ENCODE data around the gene HDAC4.

The HDAC4 gene

DNA sequence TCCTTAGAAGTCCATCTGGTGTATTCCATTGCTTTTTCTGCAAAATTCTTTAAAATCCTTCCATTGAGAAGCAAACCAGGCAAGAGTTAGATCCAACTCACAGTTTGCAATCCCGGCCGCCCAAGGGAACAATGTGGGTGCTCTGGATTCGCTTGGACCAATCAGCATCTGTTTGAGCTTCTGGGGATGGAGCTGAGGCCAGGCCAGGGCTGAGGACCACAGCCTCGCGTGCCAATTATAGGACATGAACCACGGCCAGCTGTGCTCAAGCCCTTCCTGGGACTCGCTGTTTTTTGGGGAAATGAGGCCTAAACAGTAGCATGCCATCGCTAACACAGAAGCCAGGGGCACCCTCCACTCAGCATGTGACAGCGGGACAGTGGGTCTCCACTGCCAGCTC, 270.8 kb downstream of the HDAC4 start:
- no peak for DNase-seq

DNA sequence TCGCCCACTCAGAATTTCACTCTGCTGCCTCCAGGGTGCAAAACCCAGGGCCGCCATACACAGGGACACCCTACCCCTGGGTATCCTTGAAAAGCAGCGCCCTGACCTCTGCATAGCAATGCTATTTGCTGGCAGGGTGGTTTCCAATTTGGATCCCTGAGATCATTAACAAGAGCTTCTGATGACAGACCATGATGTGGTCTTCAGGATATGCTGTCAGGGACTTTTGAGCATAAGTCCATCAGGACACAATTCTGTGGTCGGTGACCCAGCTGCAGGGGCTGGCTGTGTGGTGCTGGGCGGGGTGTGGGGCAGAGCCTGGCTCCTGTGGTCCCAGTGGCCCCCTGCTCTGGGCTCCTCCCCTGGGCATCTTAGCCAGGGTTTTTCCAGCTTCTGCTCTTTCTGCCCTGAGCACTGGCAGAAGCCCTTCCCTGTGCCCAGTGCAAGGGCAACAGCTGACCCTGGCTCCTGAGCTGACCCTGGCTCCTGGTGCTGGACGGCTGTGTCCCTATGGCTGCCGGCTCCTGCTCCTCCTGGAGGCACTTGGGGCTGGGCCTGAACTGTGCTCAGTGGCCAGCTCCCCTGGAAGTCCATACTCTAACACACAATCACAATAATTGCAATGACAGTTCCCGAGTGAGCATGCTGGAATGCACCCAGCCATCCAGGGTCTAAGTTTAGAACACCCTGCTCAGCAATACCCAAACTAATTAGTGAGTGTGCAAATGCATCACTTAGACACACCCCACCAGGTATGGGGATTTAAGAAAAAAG, 271.5 kb downstream of the HDAC4 start:
- DNase-seq: no peak

DNA sequence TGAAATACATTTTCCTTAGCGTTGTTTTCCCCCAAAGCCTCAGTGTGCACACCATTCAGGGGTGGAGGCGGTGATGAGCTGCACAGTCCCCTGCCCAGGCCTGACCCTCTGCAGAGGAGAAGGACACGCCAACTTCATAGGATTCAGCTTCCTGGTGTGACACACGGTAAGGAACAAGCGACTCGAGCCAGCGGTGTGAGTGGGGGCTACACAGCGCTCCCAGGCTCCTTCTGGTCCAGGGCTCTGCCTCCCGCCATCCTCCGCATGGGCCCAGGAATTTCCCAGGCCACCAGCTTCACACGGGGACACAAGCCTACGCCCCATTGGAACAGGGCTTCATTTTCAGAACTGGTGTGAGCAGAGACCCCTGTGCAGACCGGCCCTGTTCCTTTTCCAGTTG, 272.1 kb downstream of the HDAC4 start:
- no peak for DNase-seq

DNA sequence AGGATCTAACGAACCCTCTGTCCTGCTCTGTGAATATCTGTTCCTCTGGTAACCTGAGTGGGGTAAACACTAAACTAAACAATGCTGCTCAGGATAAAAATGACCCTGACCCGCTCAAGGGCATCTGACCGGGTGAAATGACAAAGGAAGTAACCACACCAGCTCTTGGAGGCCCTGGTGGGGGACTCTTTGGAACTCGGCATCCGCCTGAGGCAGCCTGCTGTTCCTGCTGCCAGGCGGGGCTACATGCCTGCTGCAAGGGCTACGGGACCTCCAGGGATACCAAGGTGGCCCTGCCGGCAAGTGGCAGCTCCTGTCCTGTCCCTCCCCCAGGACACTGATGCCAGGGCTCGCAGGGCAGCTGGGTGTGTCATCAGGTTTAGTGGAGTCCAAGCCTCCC, 273.3 kb downstream of the HDAC4 start:
- DNase-seq: no peak

DNA sequence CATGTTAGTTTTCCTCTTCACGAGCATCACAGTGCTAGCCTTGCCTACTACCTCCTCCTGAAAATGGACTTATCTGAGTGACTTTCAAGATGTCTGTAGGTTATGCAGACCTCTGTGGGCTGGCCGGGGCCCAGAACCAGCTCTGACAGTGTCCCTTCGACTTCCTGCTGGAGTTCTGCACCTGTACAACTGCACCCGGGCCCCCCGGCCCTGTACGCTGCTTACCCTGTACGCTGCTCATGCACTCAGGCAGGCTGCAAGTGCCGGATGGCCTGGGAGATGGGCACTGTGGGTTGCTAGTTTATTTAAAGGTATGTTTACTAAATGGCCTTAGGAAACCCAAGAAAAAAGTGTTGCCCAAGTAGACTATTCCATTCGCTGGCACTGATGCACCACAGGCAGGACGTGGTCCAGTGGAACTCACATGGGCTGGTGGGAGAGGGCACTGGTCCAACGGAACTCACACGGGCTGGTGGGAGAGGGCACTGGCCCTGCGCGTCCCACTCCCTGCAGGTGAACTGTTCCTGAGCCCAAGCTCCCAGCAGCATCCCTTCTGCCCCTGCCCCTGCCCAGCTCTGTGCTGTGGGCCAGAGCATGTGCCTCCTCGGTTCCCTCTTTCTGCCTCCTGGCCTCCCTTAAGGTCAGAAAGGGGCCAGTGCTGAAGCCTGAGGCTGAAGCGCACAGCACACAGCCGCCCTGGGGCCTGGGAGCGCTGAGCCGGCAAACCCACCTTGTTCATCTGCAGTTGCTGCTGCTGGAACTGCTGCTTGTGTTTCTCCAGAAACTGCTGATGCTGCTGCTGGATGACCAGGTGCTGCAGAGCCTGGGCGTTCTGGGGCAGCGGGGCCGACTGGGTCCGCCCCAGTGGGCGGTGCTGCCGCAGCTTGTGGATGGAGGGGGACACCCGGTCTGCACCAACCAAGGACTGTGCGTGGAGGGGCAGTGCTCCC, 274.8 kb downstream of the HDAC4 start:
- DNase-seq: no peak

DNA sequence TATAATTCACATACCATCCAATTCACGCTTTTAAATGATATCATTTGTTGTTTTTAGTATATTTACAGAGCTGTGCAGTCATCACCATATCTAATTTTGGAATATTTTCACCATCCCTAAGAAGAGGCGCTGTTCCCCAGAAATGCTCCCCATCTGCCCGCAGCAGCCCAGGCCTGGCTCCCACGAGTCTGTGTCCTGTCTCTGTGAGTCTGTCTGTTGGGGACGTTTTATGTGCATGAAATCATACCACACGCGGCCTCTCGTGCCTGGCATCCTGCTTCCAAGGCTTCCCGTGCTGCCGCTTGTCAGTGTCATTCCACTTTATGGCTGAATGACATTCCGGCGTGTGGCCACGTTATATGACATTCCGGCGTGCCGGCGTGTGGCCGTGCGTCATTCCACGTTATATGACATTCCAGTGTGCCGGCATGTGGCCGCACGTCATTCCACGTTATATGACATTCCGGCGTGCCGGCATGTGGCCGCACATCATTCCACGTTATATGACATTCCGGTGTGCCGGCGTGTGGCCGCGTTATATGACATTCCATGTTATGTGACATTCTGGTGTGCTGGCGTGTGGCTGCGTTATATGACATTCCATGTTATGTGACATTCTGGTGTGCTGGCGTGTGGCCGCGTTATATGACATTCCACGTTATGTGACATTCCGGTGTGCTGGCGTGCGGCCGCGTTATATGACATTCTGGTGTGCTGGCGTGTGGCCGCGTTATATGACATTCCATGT, 276.5 kb downstream of the HDAC4 start:
- no peak for DNase-seq

DNA sequence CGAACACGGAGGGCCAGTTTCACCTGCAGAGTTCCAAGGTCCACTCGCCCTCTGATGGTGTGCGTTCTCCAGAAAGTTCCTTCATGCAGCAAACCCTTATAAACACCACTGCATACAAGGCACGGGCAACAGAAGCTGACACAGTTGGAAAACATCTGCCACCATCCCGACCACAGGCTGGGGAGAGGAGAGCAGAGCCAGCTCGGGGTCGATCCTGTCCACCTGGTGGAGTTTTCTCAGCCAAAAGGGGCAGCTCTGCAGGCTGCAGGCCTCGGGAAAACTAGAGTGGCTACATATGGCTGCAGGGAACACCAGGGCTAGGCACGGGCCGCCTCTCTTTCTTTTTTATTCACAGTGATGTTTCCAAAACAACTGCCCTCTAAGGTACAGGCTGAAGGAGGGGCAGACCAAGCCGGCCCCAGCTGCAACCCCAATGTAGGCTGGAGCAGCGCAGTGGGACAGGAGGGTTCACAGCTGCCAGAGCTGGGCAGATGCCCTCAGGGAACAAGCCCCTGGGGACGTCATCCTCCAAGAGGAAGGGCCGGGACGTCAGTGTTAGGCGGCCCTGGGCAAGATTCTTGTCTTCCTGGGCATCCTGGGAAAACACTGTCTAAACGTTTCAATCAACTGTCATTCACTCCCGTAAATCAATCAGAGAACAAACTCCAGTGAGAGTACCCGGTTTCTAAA, 278.3 kb downstream of the HDAC4 start:
- no peak for DNase-seq

DNA sequence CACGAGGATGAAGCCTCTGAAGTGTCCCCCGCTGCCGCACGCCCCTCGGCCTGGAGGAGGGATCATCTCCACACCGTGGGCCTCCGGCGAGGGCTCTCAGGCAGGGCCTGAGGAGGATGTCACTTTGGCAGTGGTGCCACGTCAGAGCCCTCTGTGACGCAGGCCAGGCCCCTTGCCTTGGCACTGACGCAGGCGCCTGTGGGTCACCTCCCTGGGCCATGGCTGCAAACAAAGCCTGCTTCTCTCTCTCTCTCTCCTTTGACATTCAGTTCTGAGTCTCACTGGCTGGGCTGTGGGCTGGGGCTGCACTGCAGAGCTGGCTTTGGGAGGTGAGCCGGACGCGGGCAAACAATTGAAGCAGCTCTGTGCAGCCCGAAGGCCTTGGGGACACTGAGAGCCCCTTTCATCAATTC, 279.2 kb downstream of the HDAC4 start:
- no peak for DNase-seq

DNA sequence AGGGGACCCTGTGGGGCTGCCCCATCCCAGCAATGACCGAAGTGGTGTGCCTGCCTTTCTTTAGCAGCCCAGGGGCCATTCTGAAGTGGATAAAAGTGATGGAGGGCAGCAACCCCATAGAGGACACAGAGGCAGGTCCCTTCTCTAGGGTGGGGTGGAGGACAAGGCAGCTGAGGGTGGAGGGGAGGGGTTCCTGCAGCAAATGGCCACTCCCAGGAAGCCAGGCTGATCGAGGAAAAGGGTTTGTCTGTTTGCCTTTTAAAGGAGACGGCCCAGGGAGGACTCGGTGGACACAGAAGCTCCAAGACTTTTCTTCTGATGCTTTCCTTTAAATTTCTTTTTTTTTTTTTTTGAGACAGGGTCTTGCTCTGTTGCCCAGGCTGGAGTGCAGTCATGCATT, 280.2 kb downstream of the HDAC4 start:
- no peak for DNase-seq

DNA sequence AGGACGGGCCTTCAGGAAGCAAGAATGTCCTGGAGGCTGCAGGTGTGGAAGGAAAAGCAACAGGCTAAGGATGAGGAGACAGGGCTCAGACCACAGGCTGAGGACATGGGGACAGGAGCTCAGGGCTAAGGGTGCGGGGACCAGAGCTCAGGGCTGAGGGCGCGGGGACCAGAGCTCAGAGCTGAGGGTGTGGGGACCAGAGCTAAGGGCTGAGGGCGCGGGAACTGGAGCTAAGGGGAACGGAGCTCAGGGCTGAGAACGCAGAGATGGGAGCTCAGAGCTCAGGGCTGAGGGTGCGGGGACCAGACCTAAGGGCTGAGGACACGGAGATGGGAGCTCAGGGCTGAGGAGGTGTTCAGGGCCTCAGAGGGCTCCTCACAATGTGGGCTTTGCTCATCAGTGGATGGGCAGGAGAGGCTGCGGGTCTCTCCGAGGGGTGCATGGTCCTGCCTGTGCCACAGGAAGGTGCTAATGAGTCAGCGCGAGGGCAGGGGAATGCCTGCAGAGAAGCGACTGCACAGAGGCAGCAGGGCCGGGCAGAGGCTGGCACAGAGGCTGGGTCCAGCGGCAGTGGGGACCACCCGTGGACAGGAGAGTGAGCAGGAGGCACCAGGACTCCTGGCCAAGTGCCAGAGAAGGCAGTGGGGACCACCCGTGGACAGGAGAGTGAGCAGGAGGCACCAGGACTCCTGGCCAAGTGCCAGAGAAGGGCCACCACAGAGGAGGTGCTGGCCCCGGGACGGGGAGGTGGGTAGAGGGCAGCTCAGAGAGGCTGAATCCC, 281.3 kb downstream of the HDAC4 start:
- peak; percentile 36 for DNase-seq

DNA sequence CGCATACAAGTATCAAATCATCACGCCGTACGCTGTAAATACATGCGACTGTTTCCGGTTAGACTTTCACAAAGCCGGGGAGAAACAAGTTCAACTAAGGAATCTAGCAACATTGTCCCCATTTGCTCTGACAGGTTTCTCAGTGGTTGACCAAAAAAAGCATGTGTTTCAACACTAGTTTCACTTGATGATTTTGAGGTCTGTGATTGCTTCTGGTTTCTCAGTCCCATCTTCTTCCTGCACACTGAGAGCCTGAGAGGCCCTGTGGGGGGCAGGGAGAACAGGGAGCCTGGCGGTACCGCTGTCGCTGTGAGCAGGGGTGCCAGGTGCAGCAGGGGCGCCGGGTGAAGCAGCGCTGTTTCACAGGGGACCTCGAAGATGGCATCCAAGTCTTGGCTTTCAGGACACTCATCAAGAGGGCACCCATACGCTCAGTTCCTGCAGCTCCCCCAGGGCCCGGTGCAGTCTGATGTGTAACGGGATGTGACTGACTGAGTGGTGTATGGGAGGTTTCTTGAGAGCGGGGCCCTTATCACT, 282.1 kb downstream of the HDAC4 start:
- DNase-seq: peak; percentile 45

DNA sequence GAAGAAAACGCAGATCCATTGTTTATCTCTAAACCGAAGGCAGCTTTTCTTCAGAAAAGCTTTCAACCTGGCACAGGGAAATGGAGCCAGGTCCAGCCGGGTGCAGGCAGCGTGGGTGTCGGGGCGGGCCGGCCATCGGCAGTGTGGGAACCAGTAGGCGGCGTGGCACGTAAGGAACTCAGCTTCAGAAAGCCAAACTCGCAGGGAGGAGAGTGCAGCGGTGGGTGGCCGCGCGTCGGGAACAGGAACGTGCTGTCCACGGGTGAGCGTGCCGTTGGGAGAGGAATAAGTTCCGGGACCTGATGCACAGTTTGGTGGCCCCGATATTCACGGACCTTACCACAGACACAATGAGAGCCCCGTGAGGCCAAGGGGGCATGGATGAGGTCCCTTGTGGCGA, 282.6 kb downstream of the HDAC4 start:
- no peak for DNase-seq

DNA sequence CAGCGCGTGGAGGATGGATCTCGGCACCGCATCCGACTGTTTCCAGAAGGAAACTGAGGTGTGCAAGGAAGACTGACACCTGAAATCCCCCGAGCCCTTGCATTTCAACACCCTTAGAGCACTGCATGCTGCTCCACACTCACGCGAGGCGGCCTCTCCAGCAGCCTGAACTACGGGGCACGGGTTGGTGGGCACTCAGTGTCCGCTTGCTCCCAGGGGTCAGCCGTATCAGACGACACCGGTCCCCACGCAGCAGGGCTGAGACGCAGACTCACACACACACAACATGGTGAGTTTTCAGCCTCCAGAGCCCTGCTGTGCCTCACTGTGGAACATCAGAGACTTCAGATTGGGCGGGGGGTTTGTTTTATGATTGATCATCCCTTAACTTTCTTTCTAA, 283.0 kb downstream of the HDAC4 start:
- no peak for DNase-seq

DNA sequence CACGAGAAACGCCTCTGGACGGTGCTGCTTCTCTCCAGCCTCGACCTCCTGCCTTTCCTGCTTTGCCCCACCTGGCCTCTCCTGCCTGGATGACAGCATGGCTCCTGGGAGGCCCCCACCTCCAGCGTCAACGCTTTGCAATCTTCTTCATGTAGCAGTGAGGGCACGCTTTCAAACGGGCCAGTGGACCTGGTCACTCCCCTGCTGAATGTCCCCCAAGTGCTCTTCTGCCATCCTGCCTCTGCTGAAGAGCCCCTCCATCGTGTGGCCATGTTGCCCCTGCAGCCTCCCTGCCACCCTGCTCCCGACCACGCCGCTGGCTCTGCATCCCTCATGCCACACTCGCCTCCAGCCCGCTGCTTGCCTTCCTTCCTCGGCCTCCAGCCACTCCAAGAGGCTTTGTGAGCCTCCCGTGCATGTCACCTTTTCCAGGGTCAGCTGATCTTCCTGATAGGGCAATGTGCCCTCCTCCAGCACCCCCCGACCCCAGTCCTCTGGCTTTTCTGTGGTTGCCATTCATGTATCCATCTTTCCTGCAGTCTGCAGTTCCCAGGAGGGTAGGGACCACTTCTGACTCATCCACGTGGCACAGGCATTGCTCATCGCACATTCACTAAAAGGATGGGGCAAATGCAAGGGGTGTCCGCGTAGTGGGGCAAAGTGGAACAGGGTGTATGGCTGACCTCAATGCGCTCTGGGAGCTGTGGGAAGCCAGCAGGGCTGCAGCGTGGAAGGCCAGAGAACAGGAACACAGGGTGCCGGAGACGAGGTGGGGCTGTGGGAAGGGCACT, 284.2 kb downstream of the HDAC4 start:
- DNase-seq: no peak

DNA sequence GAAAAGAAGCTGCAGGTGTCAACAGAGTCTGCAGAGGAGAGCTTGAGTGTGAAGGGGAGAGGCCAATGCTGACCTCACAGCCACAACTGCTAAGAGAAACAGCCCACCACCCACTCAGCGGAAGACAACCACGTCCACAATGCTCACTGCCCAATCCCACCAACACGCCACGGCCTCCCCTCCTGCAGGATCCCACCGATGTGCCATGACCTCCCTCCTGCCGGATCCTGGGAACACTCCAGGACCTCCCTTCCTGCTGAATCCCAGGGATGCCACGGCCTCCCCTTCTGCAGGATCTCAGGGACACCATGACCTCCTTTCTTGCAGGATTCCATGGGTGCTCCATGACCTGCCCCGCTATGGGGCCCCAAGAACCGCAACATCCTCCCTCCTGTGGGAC, 285.2 kb downstream of the HDAC4 start:
- no peak for DNase-seq

DNA sequence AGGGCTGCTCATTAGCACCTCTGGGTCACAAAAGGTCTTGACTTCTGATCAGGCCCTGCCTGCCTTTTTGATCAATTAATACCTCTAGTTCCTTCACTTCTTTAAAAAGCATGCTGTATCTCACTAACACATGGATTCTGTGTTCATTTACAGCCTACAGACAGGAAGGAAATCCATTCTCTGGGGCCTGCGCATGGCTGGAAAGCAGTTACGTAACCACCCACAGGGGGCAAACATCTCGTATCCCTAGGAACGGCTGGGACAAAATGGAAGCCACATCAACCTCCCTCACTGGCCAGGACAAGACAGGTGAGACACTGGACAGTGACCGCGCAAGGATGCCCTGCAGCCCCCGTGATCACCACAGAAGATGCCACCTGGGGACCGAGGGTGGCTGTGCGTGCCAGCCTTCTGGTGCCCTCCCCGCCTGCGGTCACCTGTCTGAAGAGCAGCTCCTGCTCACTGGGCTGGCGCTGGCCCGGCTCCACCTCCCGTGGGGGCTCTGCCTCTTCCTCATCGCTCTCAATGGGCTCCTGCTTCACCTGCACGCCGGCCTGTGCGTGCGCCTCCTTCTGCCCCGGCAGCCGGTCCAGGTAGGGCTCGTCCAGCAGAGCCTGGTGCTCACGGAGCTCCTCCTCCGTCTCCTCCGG, 286.1 kb downstream of the HDAC4 start:
- DNase-seq: no peak

DNA sequence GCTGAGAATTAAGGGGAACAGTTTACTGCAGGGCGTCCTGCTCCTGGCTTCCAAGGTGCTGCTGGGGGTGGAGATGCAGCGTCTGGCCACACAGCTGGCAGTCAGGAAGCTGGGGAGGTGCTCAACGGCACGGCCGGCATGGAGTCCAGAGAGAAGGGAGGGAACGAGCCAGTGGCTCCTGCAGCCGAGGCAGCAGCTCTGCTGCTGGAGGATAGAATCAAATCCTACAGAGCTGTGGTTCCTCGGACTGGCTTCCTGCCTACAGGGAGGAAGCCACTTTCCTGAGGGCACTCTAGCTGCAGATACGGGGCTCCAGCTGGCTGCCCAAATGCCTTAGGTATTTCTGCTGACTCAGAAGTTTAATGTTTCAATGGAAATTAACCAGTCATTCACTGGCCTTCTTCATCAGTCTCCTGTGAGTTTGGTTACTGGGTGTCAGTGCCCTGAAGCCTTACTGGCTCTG, 286.7 kb downstream of the HDAC4 start:
- DNase-seq: no peak

DNA sequence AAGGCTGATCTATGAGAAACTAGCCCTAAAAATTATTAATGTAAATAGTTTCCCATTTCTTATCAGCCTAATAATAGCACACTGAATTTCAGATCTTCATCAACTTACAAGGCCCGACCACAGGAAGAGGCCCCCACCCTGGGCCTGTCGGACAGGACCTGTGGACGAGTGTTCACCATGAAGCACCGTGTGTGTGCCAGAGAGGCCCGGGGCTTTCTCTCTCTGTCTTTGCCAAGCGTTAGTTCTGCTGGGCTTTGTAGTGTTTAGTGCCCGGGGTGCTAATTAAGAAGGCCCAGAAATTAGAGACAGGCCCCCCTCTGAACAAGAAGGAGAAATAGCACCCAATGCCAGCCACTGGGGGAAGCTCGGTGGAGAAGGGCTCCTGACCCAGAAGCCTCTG, 287.2 kb downstream of the HDAC4 start:
- no peak for DNase-seq

DNA sequence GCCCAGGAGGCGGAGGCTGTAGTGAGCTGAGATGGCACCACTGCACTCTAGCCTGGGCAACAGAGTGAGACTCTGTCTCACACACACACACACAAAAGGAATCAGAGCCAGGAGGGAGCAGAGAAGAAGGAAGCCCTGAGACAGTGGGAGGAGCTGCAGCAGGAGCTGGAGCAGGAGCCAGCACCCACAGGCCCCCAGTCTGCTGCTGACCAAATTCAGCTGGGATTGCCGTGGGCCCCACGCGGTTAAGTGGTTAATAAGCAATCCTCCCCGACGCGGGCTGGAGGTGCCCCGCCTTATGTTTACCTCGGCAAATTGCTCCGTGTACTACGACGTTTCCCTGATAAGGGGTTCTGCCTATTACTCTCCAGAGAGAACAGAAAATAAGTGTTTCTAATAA, 287.6 kb downstream of the HDAC4 start:
- DNase-seq: no peak

DNA sequence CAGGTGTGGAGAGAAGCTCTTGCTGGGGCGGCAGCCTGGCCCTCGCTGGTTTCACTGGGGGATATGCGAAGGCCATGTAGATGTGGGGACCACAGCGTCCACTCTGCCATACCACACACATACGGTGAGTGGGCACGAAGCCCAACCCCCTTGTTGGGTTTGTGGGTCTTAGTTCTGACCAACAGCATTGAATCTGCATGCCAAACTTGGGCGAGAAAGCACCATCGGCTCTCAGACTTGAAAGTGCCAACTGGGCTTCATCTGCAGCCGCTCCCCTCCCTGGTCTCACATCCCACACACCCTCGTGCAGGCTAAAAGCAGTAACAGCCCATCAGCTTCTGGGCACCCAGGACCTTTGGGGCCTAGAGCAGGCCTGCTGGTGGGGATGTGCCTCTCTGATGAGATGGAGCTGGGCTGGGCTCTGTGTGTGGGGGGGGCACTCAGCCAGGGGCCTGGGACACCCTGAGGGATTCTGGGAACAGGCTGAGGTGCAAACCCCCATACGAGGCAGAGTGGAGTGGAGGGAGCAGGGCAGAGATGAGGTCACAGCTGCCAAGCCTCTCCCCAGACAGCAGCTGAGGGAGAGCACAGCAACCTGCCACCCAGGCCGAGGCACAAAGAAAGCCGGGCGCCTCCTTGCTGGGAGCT, 288.6 kb downstream of the HDAC4 start:
- no peak for DNase-seq

Measured in activated CD4-positive, alpha-beta T cell treated with anti-CD3 and anti-CD28 coated beads, Interleukin-10, Interleukin-2, amounts not matched to agents 100 ng/mL and 50 ng/mL, durations not matched to agents 16 hours and 8 hours (primary cell).